BLaER1 (cell line): ENCODE measurements around the gene CYBA.
"Not testable (repeated sequence)": the region's sequence is repeated elsewhere in the genome, so short reads cannot be mapped to it uniquely, and the experiment has no call there.

ENCODE experiments used
- H3K27ac ChIP-seq: shearing (Covaris generic); formaldehyde crosslinking; 2 replicates; pipeline ENCODE4 v1.8.1; 2022
- H3K27me3 ChIP-seq: shearing (Covaris generic); formaldehyde crosslinking; 2 replicates; pipeline ENCODE4 v1.8.1; 2022
- H3K36me3 ChIP-seq: shearing (Covaris generic); formaldehyde crosslinking; 2 replicates; pipeline ENCODE4 v1.8.1; 2022
- H3K4me1 ChIP-seq: shearing (Covaris generic); formaldehyde crosslinking; 2 replicates; pipeline ENCODE4 v1.8.1; 2022
- H3K4me2 ChIP-seq: shearing (Covaris generic); formaldehyde crosslinking; 2 replicates; pipeline ENCODE4 v1.8.1; 2022
- H3K4me3 ChIP-seq: shearing (Covaris generic); formaldehyde crosslinking; 2 replicates; pipeline ENCODE4 v1.8.1; 2022
- H3K9ac ChIP-seq: shearing (Covaris generic); formaldehyde crosslinking; 2 replicates; pipeline ENCODE4 v1.8.1; 2022
- H3K9me3 ChIP-seq: shearing (Covaris generic); formaldehyde crosslinking; 2 replicates; pipeline ENCODE4 v1.8.1; 2022
- H4K20me1 ChIP-seq: shearing (Covaris generic); formaldehyde crosslinking; 2 replicates; pipeline ENCODE4 v1.8.1; 2022
- Cebpa-rat ChIP-seq: shearing (Covaris generic); IDR thresholded peaks from 2 replicates; pipeline ENCODE4 v1.8.1; 2022

CYBA gene

DNA sequence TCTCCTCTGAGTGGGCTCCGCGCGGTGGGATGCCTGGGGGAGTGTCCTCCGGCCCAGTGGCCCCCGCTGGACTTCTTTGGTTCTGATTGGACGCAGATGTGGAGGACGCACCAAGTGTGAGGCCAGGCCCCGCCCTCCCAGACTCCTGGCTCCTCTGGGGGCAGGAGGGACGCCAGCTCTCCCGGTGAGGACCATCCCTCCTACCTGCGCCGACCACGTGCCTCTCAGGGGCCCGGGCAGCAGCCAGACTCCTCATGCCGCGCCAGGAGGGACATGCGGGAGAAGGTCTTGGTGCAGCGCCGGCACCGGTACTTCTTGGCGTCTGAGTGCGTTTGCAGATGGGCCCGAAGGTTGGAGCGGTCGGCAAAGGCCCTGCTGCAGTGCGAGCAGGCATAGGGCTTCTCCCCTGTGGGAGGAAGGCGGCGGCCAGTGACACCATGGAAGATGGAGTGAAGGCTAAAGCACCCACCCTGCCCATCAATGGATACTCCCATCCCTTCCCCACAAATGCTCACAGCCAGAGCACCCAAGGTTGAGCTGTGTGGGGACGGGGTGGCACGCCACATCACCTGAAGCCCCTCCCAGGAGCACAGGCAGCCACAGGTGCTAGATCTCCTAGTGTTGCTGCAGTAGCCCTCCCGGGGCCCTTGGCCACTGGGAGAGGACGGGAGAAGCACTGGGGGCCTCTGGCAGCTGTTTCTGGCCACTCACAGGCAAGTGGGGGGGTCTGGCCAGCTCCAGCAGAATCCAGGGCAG is 27.5 kb upstream of the CYBA start:
- Histone ChIP-seq H3K9me3 (no peaks in the 10 kb centered on the region), H3K36me3 (peaks cover 50% of the 10 kb centered on the region), H3K4me2 (no peak overlapping the region), H3K4me3 (no peak overlapping the region), H3K27ac (peak overlapping the region; percentile 18; the same call in 1 of the 2 replicates), H3K9ac (no peak overlapping the region), H3K4me1 (peaks cover 62% of the 10 kb centered on the region), H4K20me1 (no peaks in the 10 kb centered on the region), H3K27me3 (no peaks in the 10 kb centered on the region)
- no peak for TF ChIP-seq Cebpa-rat

DNA sequence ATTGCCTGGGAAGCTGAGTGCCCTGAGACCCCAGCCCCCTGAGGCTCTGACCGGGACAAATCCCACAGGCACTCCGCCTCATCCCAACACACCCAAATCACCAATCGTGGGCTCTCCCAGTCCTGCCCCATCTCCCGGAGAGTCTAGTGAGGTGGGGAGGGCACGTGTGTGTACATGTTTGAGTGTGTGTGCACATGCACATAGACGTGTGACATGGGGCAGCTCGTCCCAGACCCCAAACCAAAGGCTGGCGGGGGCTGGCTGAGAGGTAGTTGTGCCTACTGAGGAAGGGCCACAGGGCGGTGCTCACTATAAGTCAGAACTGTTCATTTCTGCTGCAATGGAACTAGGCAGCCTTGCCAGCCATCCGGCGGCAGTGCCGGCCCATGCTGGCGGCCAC is 26.9 kb upstream of the CYBA start:
- Histone ChIP-seq H4K20me1 (no peaks in the 10 kb centered on the region), H3K27me3 (no peaks in the 10 kb centered on the region), H3K9me3 (no peaks in the 10 kb centered on the region), H3K36me3 (peaks cover 52% of the 10 kb centered on the region), H3K4me3 (no peak overlapping the region), H3K4me2 (no peak overlapping the region), H3K27ac (no peak overlapping the region), H3K4me1 (peaks cover 63% of the 10 kb centered on the region), H3K9ac (no peak overlapping the region)
- TF ChIP-seq Cebpa-rat: no peak

DNA sequence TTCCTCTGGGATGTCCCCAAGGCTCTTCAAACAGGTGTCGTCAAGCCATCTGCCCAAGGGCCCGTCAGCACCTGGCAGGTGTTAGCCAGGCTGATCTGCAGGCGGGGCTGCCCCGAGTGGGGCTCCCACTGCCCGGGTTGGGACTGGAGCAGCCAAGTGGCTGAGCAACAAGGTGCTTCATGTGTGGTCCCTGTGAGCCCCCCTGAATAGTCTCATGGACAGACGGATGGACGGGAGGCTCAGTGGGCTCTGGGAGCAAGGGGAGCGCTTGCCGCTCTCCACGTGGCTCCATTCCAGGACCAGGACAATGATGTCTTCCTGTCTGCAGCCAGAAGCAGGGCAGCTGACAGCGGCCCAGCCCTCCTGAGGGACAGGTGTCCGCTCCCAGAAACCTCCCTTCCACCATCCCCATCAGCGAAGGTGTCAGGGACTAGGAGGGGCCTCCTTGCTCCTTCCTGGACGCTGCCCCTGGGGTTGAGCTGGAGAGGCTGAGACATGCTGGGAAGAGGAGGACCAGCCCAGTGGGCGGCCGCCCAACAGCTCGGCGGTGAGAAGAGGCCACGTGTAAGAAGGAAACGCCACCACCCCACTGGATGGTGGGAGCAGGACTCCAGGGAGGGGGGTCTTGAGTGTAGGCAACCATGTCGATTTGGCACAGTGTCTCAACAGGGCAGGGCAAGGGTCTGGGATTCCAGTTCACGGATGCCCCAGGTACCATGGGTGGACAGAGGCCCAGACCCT is 25.8 kb upstream of the CYBA start:
- no peak overlapping the region for H3K27ac ChIP-seq
- no peak for TF ChIP-seq Cebpa-rat
- no peaks in the 10 kb centered on the region for H3K9me3 ChIP-seq
- peaks cover 63% of the 10 kb centered on the region for H3K4me1 ChIP-seq
- no peak overlapping the region for H3K4me3 ChIP-seq
- H3K36me3 ChIP-seq: peaks cover 52% of the 10 kb centered on the region
- H4K20me1 ChIP-seq: no peaks in the 10 kb centered on the region
- H3K4me2 ChIP-seq: no peak overlapping the region
- H3K9ac ChIP-seq: no peak overlapping the region
- H3K27me3 ChIP-seq: no peaks in the 10 kb centered on the region

DNA sequence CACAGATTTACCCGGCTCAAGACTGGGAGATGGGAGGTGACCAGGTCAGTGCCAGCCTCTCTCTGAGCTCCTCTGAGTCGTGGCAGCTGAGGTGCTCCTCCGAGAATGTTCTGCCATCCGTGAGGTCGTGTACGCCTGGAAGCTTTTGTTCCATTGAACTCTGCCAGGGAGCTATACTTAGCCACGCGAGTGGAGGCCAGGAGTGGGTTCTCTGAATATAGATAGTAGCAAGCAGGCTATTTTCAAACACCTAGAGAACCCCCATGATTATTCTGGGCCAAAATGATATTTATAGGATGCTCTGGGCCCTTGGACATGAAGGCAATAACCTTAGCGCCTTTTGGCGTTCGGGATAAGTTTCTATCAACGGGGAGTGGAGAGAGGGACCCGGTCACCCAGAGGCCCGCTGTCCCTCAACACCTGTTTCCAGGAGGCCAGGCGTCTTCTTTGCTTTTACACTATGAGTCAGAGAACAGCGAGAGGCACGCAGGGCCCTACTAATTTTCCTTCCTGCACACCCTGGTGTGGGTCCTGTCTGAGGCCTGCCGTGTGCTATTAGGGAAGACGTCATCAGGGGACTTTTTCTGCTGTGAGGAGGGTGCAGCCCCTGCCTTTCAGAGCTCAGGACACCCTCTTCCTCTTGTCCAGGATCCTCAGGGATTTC is 23.0 kb upstream of the CYBA start:
- Histone ChIP-seq H3K27ac (0 out of 2 replicates have a peak overlapping the region, but pooled peaks have one; percentile 13), H3K36me3 (peaks cover 51% of the 10 kb centered on the region), H3K9ac (peak overlapping the region; percentile 40; the same call in 1 of the 2 replicates), H3K4me3 (no peak overlapping the region), H3K9me3 (no peaks in the 10 kb centered on the region), H3K27me3 (no peaks in the 10 kb centered on the region), H3K4me1 (peaks cover 51% of the 10 kb centered on the region), H3K4me2 (peak overlapping the region; percentile 35), H4K20me1 (no peaks in the 10 kb centered on the region)
- no peak for TF ChIP-seq Cebpa-rat

DNA sequence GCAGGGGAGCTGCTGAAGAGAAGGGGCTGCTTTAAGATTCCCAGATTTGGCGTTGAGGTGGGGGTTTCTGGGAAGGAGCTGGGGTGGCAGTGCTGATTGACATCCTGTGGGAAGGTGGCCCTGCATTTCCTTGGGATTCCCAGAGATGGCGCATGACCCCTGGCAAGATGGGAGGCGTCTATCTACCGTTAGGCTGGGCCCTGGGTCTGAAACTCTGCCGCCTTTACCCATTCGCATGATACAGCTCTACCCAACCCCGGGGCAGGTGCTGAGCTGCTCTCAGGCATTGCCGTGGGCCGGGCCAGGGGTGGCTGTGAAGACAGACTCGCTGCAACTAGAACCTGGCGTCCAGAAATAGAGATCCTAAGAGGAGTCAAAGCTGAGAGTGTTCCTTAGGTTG is 21.9 kb upstream of the CYBA start:
- Histone ChIP-seq H3K9ac (no peak overlapping the region), H3K4me3 (no peak overlapping the region), H3K27me3 (no peaks in the 10 kb centered on the region), H3K4me2 (peak overlapping the region; percentile 10), H3K9me3 (no peaks in the 10 kb centered on the region), H3K36me3 (peaks cover 40% of the 10 kb centered on the region), H3K4me1 (peaks cover 51% of the 10 kb centered on the region), H4K20me1 (no peaks in the 10 kb centered on the region), H3K27ac (no peak overlapping the region)
- TF ChIP-seq Cebpa-rat: no peak

DNA sequence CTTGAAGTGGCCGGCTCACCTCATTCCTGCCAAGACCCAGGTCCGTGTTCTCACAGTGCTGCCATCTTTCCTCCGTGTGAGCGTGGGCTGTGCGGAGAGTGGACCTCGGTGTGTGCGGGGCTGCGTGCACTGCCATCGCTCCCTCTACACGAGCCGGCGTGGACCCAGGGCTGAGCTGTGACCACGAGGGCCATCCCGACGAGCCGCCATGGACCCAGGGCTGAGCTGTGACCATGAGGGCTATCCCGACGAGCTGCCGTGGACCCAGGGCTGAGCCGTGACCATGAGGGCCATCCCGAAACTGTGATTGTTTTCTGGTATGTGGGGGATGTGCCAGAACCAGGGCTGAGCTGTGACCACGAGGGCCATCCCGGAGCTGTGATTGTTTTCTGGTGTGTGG is 21.0 kb upstream of the CYBA start:
- Histone ChIP-seq H3K27me3 (no peaks in the 10 kb centered on the region), H4K20me1 (no peaks in the 10 kb centered on the region), H3K27ac (no peak overlapping the region), H3K4me2 (peak overlapping the region; percentile 10; the same call in 1 of the 2 replicates), H3K36me3 (peaks cover 30% of the 10 kb centered on the region), H3K4me3 (no peak overlapping the region), H3K4me1 (peaks cover 51% of the 10 kb centered on the region), H3K9me3 (no peaks in the 10 kb centered on the region), H3K9ac (no peak overlapping the region)
- TF ChIP-seq Cebpa-rat: no peak

DNA sequence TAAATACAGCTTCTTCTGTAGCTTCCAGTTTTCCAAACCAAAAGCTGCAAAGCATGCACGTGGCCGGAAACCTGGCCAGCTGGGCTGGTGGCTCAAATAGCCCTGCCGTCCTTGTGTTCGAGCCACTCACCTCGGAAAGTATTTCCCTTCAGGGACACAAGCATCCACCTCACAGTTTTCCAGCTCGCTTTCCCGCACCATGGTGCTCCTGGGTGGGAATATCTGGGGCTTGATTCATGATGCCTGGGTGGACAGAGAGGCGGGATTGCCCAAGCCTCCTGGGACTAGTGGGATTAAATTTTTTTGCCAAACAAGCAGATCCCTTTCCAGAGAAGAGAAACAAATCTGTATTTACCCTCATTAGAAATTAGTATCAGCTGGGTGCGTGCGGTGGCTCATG is 19.1 kb upstream of the CYBA start:
- Histone ChIP-seq H3K4me1 (peaks cover 34% of the 10 kb centered on the region), H3K27ac (no peak overlapping the region), H3K9ac (no peak overlapping the region), H3K4me2 (no peak overlapping the region), H4K20me1 (no peaks in the 10 kb centered on the region), H3K4me3 (no peak overlapping the region), H3K9me3 (no peaks in the 10 kb centered on the region), H3K27me3 (no peaks in the 10 kb centered on the region), H3K36me3 (peaks cover 17% of the 10 kb centered on the region)
- no peak for TF ChIP-seq Cebpa-rat

DNA sequence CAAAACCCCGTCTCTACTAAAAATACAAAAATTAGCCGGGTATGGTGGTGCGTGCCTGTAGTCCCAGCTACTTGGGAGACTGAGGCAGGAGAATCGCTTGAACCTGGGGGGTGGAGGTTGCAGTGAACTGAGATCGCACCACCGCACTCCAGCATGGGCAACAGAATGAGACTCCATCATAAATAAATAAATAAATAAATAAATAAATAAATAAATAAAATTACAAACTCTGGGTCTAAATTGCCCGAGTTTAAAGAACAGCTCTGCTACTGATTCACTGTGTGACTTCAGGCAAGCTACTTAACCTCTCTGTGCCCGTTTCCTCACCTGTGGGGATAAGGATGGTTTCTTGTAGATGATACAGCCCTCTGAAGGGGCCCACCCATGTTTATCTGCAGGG is 18.6 kb upstream of the CYBA start:
- not testable (repeated sequence) for H3K27ac ChIP-seq, H3K9me3 ChIP-seq, H3K9ac ChIP-seq, H3K27me3 ChIP-seq, H3K4me3 ChIP-seq, H3K4me2 ChIP-seq, H4K20me1 ChIP-seq
- Histone ChIP-seq H3K36me3 (peaks cover 17% of the 10 kb centered on the region), H3K4me1 (peaks cover 29% of the 10 kb centered on the region)

DNA sequence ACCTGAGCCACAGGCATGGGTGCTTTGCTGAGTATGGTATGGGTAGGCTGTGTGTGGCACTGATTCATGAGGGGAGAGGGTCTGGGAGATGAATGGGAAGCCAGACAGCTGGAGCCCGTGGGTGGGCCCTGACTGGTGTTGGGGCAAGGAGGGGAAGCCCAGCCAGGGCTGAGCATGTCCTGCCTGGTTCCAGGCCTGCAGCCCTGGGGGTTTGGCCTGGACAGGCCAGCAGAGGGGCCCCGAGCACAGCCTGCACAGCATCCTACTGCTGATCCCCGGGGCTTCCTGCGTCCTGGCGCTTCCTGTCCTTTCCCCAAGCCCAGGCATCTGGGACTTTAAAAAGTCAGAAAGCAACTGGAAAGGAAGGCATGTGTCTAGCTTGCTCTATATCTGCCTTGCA is 16.6 kb upstream of the CYBA start:
- Histone ChIP-seq H3K4me3 (no peak overlapping the region), H4K20me1 (peaks cover 9% of the 10 kb centered on the region; the same call in 1 of the 2 replicates), H3K4me2 (no peak overlapping the region), H3K27me3 (no peaks in the 10 kb centered on the region), H3K27ac (no peak overlapping the region), H3K4me1 (peaks cover 17% of the 10 kb centered on the region), H3K9me3 (no peaks in the 10 kb centered on the region), H3K9ac (no peak overlapping the region), H3K36me3 (peaks cover 4% of the 10 kb centered on the region)
- no peak for TF ChIP-seq Cebpa-rat

DNA sequence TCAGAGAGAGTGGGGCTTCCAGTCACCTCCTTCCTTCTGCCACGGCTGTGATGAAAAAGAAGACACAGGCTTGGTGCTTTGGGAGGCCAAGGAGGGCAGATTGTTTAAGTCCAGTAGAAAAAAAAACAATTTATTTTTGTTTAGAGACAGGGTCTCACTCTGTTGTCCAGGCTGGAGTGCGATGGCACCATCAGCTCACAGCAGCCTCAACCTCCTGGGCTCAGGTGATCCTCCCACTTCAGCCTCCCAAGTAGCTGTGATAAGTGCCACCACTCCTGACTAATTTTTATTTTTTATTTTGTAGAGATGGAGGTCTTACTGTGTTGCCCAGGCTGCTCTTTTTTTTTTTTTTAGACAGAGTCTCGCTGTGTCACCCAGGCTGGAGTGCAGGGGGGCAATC is 14.7 kb upstream of the CYBA start:
- H3K27ac ChIP-seq: no peak overlapping the region
- no peak for TF ChIP-seq Cebpa-rat
- H4K20me1 ChIP-seq: peaks cover 23% of the 10 kb centered on the region; the same call in 1 of the 2 replicates
- H3K9ac ChIP-seq: no peak overlapping the region
- H3K4me3 ChIP-seq: no peak overlapping the region
- no peaks in the 10 kb centered on the region for H3K9me3 ChIP-seq
- H3K36me3 ChIP-seq: peaks cover 4% of the 10 kb centered on the region; the same call in 1 of the 2 replicates
- H3K4me2 ChIP-seq: no peak overlapping the region
- peaks cover 27% of the 10 kb centered on the region for H3K4me1 ChIP-seq
- H3K27me3 ChIP-seq: no peaks in the 10 kb centered on the region
